ENCODE data around the gene PHF2.

DNA sequence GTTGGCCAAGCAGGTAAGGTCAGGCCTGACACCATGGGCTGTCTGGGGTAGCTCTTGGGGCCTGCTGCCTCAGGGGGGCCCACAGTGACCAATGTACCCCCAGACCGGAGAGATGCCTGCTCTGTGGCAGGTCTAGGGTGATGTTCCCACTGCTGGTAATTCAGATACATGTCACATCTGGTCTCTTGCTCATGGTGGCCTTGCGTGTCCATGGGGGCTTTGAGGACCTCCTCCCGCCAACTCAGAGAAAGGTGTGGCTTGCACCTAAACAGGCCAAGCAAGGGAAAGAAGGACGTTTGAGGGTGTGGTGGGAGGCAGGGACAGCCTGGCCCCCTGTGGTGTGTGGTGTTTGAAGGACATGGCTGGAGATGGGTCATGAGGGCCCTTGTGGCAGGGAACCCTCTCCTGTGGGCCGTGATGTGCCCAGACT is 75.2 kb downstream of the PHF2 start:
- TF ChIP-seq CTCF (IDR thresholded peaks at IDR 0.05): no peak
- no peak for TF ChIP-seq POLR2A (IDR thresholded peaks at IDR 0.05)

Data from breast epithelium (tissue), 3 donors.